Peyer's patch (tissue), 4 donors: Measurements from ENCODE around the gene UNC5B. TPM values are rescaled to one million over a fixed set of nuclear protein-coding genes. Genes with fewer than 3 reads are reported as not detected.

Experiments used
- DNase-seq, 3 donors: peaks; one replicate each; pipeline ENCODE4 v3.0.0-alpha.2; 2017 to 2019
- H3K27ac ChIP-seq, 4 donors: fragments of 200-600 bp; sonication (generic); one replicate each; pipeline ENCODE4 v1.5.1; 2016 to 2019
- H3K27me3 ChIP-seq, 2 donors: fragments of 200-600 bp; sonication (generic); one replicate each; pipeline ENCODE4 v1.5.1; 2019
- H3K36me3 ChIP-seq, 3 donors: fragments of 200-600 bp; sonication (generic); one replicate each; pipeline ENCODE4 v1.5.1; 2016 to 2019
- H3K4me1 ChIP-seq, 4 donors: fragments of 200-600 bp; sonication (generic); one replicate each; pipeline ENCODE4 v1.5.1; 2016 to 2019
- H3K4me3 ChIP-seq, 4 donors: fragments of 200-600 bp; sonication (generic); 1 replicate in 3 of 4; 2 replicates in 1 of 4; pipeline ENCODE4 v1.5.1; 2016 to 2019; ENCODE audit warnings: mild to moderate bottlenecking in 1 of 4
- H3K9me3 ChIP-seq, 4 donors: fragments of 200-600 bp; sonication (generic); one replicate each; pipeline ENCODE4 v1.5.1; 2016 to 2019; ENCODE audit warnings: mild to moderate bottlenecking in 1 of 4
- CTCF ChIP-seq, 6 experiments: fragments of 450-650 bp in 4 of 6; fragments of 200-600 bp in 2 of 6; sonication (generic) in 1 of 6; IDR thresholded peaks; one replicate each; pipeline ENCODE4 v1.5.1; 2017 to 2019; ENCODE audit warnings: antibody characterized with exemption in 6 of 6, mild to moderate bottlenecking in 3 of 6, moderate library complexity in 1 of 6
- POLR2A ChIP-seq, 2 donors: fragments of 450-650 bp; IDR thresholded peaks; one replicate each; pipeline ENCODE4 v1.5.1; 2017; ENCODE audit warnings: antibody characterized with exemption in 2 of 2, mild to moderate bottlenecking in 2 of 2, moderate library complexity in 2 of 2
- total RNA-seq, 4 donors: library from RNA; depleted of rRNA; stranded (reverse); fragments of >200 nt; gene quantifications; one replicate each; pipeline ENCODE4 v1.1.0, GENCODE V29; 2016

UNC5B gene
- total RNA-seq, 4 donors from 2014 or later, result 5.0 to 52.5 (median 39.1) TPM

DNA sequence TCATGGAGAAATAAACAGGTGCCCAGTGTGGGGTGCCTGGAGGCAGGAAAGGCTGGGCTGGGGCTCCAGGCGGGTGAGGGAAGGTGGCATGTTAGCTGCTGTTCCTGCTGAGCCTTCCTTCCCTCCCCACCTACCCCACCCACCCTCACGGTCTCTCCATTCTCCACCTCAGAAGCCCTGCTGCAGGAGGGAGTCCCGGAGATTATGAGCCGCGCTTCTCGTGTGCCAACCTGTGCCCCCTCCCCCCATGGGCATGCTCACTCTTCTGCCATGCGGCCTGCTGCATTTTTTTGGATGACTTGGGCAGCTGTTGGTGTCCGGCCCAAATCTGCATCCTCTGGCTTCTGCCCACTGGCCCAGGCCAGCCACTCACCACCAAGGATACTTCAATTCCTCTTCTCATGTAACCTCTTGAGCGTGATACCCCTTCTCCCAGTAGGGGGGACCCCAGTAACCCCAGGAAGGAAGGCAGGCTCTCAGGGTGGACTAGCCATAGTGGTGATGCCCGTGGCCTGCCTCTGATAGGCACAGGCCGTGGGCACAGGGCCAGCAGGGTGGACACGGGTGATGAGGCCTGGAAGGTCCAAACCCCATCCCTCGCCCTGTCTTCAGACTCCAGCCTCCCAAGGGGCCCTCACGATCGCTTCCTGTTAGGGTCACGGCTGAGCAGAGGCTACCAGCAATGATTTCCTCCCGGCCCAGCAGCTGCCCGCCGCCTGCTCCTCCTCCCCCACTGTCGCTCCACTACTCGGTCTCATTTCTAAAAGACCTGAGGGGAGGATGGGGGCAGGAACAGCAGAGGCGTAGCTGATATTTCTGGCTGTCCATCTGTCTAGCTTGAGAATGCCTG is 27.8 kb downstream of the UNC5B start:
- Histone ChIP-seq H3K4me1 (peaks cover 0 to 55% (median 10%) of the 10 kb centered on the region in 4 donors), H3K27me3 (no peaks in the 10 kb centered on the region), H3K27ac (peak overlapping the region in 2 of 4 donors; percentile 12 to 63), H3K9me3 (no peaks in the 10 kb centered on the region), H3K4me3 (no peak overlapping the region), H3K36me3 (no peaks in the 10 kb centered on the region)
- DNase-seq, result no peak
- TF ChIP-seq CTCF (IDR thresholded peaks at IDR 0.05) (no peak), POLR2A (IDR thresholded peaks at IDR 0.05) (no peak)

DNA sequence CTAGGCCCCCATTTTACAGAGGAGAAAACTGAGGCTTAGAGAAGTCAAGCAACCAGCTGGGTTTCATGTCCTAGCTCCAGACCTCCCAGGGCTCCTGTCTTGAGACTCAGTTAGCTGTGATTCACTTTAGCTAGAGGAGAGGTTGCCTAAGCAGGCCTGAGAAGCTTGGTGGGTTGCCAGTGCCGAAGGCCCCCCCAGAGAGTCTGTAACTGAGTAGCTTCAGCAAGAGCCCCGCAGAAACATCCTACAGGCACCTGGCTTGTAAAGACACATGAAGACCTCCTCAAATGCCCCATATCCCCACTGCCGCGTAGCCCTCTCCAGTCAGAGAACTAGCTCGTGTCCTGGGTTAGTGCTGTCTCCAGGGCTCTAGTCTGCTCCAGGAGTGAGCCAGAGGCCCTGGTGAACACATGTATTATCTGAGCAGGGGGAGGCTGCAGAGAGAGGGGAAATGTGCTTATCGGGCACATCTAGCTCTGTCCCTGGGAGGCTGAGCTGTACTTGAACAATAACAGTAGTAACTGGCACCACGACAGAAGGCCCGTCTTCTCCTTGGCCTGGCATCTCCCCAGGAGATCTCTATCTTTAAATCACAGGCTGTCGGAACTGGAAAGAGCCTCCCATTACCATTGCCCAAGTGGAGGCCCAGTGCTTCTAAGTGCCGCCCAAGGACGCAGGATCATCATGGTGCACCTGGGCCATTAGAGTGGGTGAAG is 28.9 kb downstream of the UNC5B start:
- no peaks in the 10 kb centered on the region for H3K36me3 ChIP-seq
- TF ChIP-seq CTCF (IDR thresholded peaks at IDR 0.05) (no peak), POLR2A (IDR thresholded peaks at IDR 0.05) (no peak)
- H3K27ac ChIP-seq, result peak overlapping the region in 2 of 4 donors; percentile 62 to 63
- H3K27me3 ChIP-seq, result no peaks in the 10 kb centered on the region
- H3K9me3 ChIP-seq, result no peaks in the 10 kb centered on the region
- H3K4me3 ChIP-seq, result no peak overlapping the region
- no peak for DNase-seq
- H3K4me1 ChIP-seq, result peaks cover 0 to 59% (median 11%) of the 10 kb centered on the region in 4 donors

- Histone ChIP-seq H3K36me3 (no peaks in the 10 kb centered on the region), H3K4me1 (peaks cover 0 to 67% (median 11%) of the 10 kb centered on the region in 4 donors), H3K27ac (peak overlapping the region in 2 of 4 donors; percentile 62 to 63), H3K9me3 (no peaks in the 10 kb centered on the region), H3K4me3 (no peak overlapping the region), H3K27me3 (no peaks in the 10 kb centered on the region)
- DNase-seq, result no peak
- TF ChIP-seq POLR2A (IDR thresholded peaks at IDR 0.05) (no peak), CTCF (IDR thresholded peaks at IDR 0.05) (no peak)
Observed at GRCh38 chr10:71241830-71242621, 29.7 kb downstream of the UNC5B start.

GRCh38 chr10:71242622-71243009 is 30.2 kb downstream of the UNC5B start:
- no peaks in the 10 kb centered on the region for H3K9me3 ChIP-seq
- H3K27me3 ChIP-seq, result no peaks in the 10 kb centered on the region
- no peak for TF ChIP-seq POLR2A (IDR thresholded peaks at IDR 0.05)
- TF ChIP-seq CTCF (IDR thresholded peaks at IDR 0.05), result peak in 1 of 6 experiments; percentile 27
- H3K4me1 ChIP-seq, result peaks cover 0 to 73% (median 11%) of the 10 kb centered on the region in 4 donors
- H3K4me3 ChIP-seq, result no peak overlapping the region
- DNase-seq, result no peak
- H3K36me3 ChIP-seq, result no peaks in the 10 kb centered on the region
- H3K27ac ChIP-seq, result peak overlapping the region in 2 of 4 donors; percentile 62 to 63

- Histone ChIP-seq H3K27me3 (no peaks in the 10 kb centered on the region), H3K4me3 (no peak overlapping the region), H3K4me1 (peaks cover 0 to 83% (median 11%) of the 10 kb centered on the region in 4 donors), H3K9me3 (no peaks in the 10 kb centered on the region), H3K27ac (peak overlapping the region; percentile 58 to 95 (median 86)), H3K36me3 (no peaks in the 10 kb centered on the region)
- TF ChIP-seq POLR2A (IDR thresholded peaks at IDR 0.05) (peak in 1 of 2 donors; percentile 29), CTCF (IDR thresholded peaks at IDR 0.05) (peak in 1 of 6 experiments; percentile 8)
- DNase-seq, result peak in 2 of 3 donors; percentile 83 to 87
Observed at GRCh38 chr10:71243756-71244395, 31.5 kb downstream of the UNC5B start.
